Uterus (tissue), 4 donors: Measurements from ENCODE around the gene P2RY13. TPM values are rescaled to one million over a fixed set of nuclear protein-coding genes. Genes with fewer than 3 reads are reported as not detected.

Experiments used
- DNase-seq, 2 donors: peaks; one replicate each; pipeline ENCODE4 v3.0.0-alpha.2; 2019 to 2020
- H3K27ac ChIP-seq, 2 donors: fragments of 200-600 bp; sonication (generic); 1 replicate in 1 of 2; 2 replicates in 1 of 2; pipeline ENCODE4 v1.5.1; 2016 to 2018
- H3K27me3 ChIP-seq, 2 donors: fragments of 200-600 bp; sonication (generic); one replicate each; pipeline ENCODE4 v1.5.1; 2018 to 2019; ENCODE audit warnings: control low read depth in 1 of 2
- H3K36me3 ChIP-seq, 2 donors: fragments of 200-600 bp; sonication (generic); one replicate each; pipeline ENCODE4 v1.5.1; 2019; ENCODE audit warnings: control low read depth in 1 of 2
- H3K4me1 ChIP-seq, 2 donors: fragments of 200-600 bp; sonication (generic); one replicate each; pipeline ENCODE4 v1.5.1; 2018 to 2019; ENCODE audit warnings: control low read depth in 1 of 2
- H3K4me3 ChIP-seq, 2 donors: fragments of 200-600 bp; sonication (generic); 1 replicate in 1 of 2; 2 replicates in 1 of 2; pipeline ENCODE4 v1.5.1; 2018 to 2019; ENCODE audit warnings: mild to moderate bottlenecking in 1 of 2
- H3K9me3 ChIP-seq, 2 donors: fragments of 200-600 bp; sonication (generic); one replicate each; pipeline ENCODE4 v1.5.1; 2019; ENCODE audit warnings: control low read depth in 1 of 2
- CTCF ChIP-seq, 4 experiments: fragments of 200-600 bp in 2 of 4; fragments of 450-650 bp in 2 of 4; sonication (generic) in 2 of 4; IDR thresholded peaks; one replicate each; pipeline ENCODE4 v1.5.1; 2016 to 2019; ENCODE audit warnings: antibody characterized with exemption in 4 of 4, mild to moderate bottlenecking in 2 of 4, moderate library complexity in 1 of 4
- POLR2A ChIP-seq, 2 donors: fragments of 450-650 bp; IDR thresholded peaks; one replicate each; pipeline ENCODE4 v1.6.1; 2016; ENCODE audit warnings: antibody characterized with exemption in 2 of 2, mild to moderate bottlenecking in 1 of 2, moderate library complexity in 1 of 2
- intact Hi-C: fragments of 100-400 bp; cut with DNase I; formaldehyde crosslinking; loops from one replicate; pipeline ENCODE4 v1.15.1; 2023; ENCODE audit warnings: low total_unique reads
- total RNA-seq, 4 donors: library from RNA; depleted of rRNA in 3 of 4; stranded (reverse); fragments of >200 nt in 3 of 4; gene quantifications; one replicate each; pipeline versions ENCODE4 v1.1.0 to v1.2.4, GENCODE V29; 2014 to 2023
- donor health status: DM: yes; HTN: yes; CAD: no.

The P2RY13 gene
- total RNA-seq, 4 donors from 2014 or later: 0.88 to 1.5 (median 1.2) TPM

GRCh38 chr3:151312972-151313371 lies 16.4 kb downstream of the P2RY13 start:
- Histone ChIP-seq H3K4me3 (no peak overlapping the region), H3K27me3 (no peaks in the 10 kb centered on the region), H3K4me1 (no peaks in the 10 kb centered on the region), H3K9me3 (no peaks in the 10 kb centered on the region), H3K36me3 (no peaks in the 10 kb centered on the region), H3K27ac (no peak overlapping the region)
- no peak for DNase-seq
- intact Hi-C loops: no loop called here
- TF ChIP-seq POLR2A (IDR thresholded peaks at IDR 0.05) (no peak), CTCF (IDR thresholded peaks at IDR 0.05) (no peak)

GRCh38 chr3:151309566-151309965 lies 19.8 kb downstream of the P2RY13 start:
- Histone ChIP-seq H3K36me3 (no peaks in the 10 kb centered on the region), H3K9me3 (no peaks in the 10 kb centered on the region), H3K27me3 (no peaks in the 10 kb centered on the region), H3K27ac (no peak overlapping the region), H3K4me3 (no peak overlapping the region), H3K4me1 (no peaks in the 10 kb centered on the region)
- DNase-seq: no peak
- intact Hi-C loops: no loop called here
- TF ChIP-seq POLR2A (IDR thresholded peaks at IDR 0.05) (no peak), CTCF (IDR thresholded peaks at IDR 0.05) (no peak)

- intact Hi-C loops: no loop called here
- H3K4me1 ChIP-seq: no peaks in the 10 kb centered on the region
- no peaks in the 10 kb centered on the region for H3K9me3 ChIP-seq
- H3K27ac ChIP-seq: no peak overlapping the region
- H3K27me3 ChIP-seq: no peaks in the 10 kb centered on the region
- DNase-seq: no peak
- no peaks in the 10 kb centered on the region for H3K36me3 ChIP-seq
- TF ChIP-seq CTCF (IDR thresholded peaks at IDR 0.05) (no peak), POLR2A (IDR thresholded peaks at IDR 0.05) (no peak)
- H3K4me3 ChIP-seq: no peak overlapping the region
These were observed 21.5 kb downstream of the P2RY13 start for GRCh38 chr3:151307583-151308488.

- no peak overlapping the region for H3K4me3 ChIP-seq
- intact Hi-C loops: no loop called here
These were observed 22.2 kb downstream of the P2RY13 start for GRCh38 chr3:151307131-151307530.

More at GRCh38 chr3:151307131-151307530, 22.2 kb downstream of the P2RY13 start:
- no peaks in the 10 kb centered on the region for H3K9me3 ChIP-seq
- no peaks in the 10 kb centered on the region for H3K36me3 ChIP-seq
- no peak overlapping the region for H3K27ac ChIP-seq
- H3K4me1 ChIP-seq: no peaks in the 10 kb centered on the region
- TF ChIP-seq CTCF (IDR thresholded peaks at IDR 0.05) (no peak), POLR2A (IDR thresholded peaks at IDR 0.05) (no peak)
- DNase-seq: no peak
- no peaks in the 10 kb centered on the region for H3K27me3 ChIP-seq
